ENCODE measurements around the gene ELOF1. TPM values are rescaled to one million over a fixed set of nuclear protein-coding genes. Genes with fewer than 3 reads are reported as not detected.

Gene ELOF1
- total RNA-seq: 30.8 TPM in 2 replicates

GRCh38 chr19:11558881-11559828, at the start of gene ELOF1:
TSS of gene ELOF1 (minus strand) at chr19:11559230. CDS start at chr19:11554347, 4,883 bp downstream.

GRCh38 chr19:11597202-11598102, 38.4 kb upstream of the ELOF1 start, which contains the start of gene ZNF627:
TSS of gene ZNF627 (plus strand) at chr19:11597483. CDS start at chr19:11597628, 145 bp downstream.

GRCh38 chr19:11577451-11578257, 18.6 kb upstream of the ELOF1 start, which contains the start of gene ACP5:
TSS of gene ACP5 (minus strand) at chr19:11577645. CDS start at chr19:11577317, 328 bp downstream.

GRCh38 chr19:11538232-11539036, 20.6 kb downstream of the ELOF1 start, which contains the start of gene CNN1:
TSS of gene CNN1 (plus strand) at chr19:11538851. CDS start at chr19:11538928, 77 bp downstream.

GRCh38 chr19:11528551-11529341, 30.3 kb downstream of the ELOF1 start, which contains the start of gene ECSIT:
TSS of gene ECSIT (minus strand) at chr19:11529134. CDS start at chr19:11519170, 9,964 bp downstream.

GRCh38 chr19:11505504-11506100, 53.4 kb downstream of the ELOF1 start, which contains the start of gene ZNF653:
TSS of gene ZNF653 (minus strand) at chr19:11505839. CDS start at chr19:11505786, 53 bp downstream.

Small RNA genes lying within 50 kb of the gene (small RNA-seq; reads per million reads assigned to genes)
- not detected for gene RN7SL833P

Other genes starting within 250 kb of the ELOF1 start
- gene RAB3D, start 219.6 kb downstream of the ELOF1 start, total RNA-seq: 23.7 and 24.3 TPM in 2 replicates
- 51.1 and 82.2 TPM in 2 replicates for gene TMEM205, start 213.0 kb downstream of the ELOF1 start, total RNA-seq
- 6.1 and 10.5 TPM in 2 replicates for gene CCDC159, start 212.7 kb downstream of the ELOF1 start, total RNA-seq
- 24.2 and 26.5 TPM in 2 replicates for gene PLPPR2, start 203.8 kb downstream of the ELOF1 start, total RNA-seq
- gene SWSAP1, start 184.6 kb downstream of the ELOF1 start, total RNA-seq: 0.97 TPM in 2 replicates
- 2.3 and 2.8 TPM in 2 replicates for gene EPOR, start 174.9 kb downstream of the ELOF1 start, total RNA-seq
- gene RGL3, start 139.9 kb downstream of the ELOF1 start, total RNA-seq: 0.16 and 1.6 TPM in 2 replicates
- gene ODAD3, start 124.1 kb downstream of the ELOF1 start, total RNA-seq: 0.32 and 0.36 TPM in 2 replicates
- 131 and 134 TPM in 2 replicates for gene PRKCSH, start 123.6 kb downstream of the ELOF1 start, total RNA-seq
- gene ELAVL3, start 78.2 kb downstream of the ELOF1 start, total RNA-seq: 0.73 TPM in 1 of 2 replicates, not detected in the other
- gene ZNF653, start 53.4 kb downstream of the ELOF1 start, total RNA-seq: 5.2 and 6.8 TPM in 2 replicates
- gene ECSIT, start 30.1 kb downstream of the ELOF1 start, total RNA-seq: 28.8 and 33.6 TPM in 2 replicates
- gene CNN1, start 20.4 kb downstream of the ELOF1 start, total RNA-seq: 8.4 and 13.2 TPM in 2 replicates
- 0.61 and 1.3 TPM in 2 replicates for gene ACP5, start 18.4 kb upstream of the ELOF1 start, total RNA-seq
- 13.5 and 19.0 TPM in 2 replicates for gene ZNF627, start 38.3 kb upstream of the ELOF1 start, total RNA-seq
- 3.6 and 4.3 TPM in 2 replicates for gene ZNF823, start 179.7 kb upstream of the ELOF1 start, total RNA-seq
- gene ZNF441, start 207.8 kb upstream of the ELOF1 start, total RNA-seq: 10.8 and 11.8 TPM in 2 replicates
- 3.6 and 4.7 TPM in 2 replicates for gene ZNF491, start 239.3 kb upstream of the ELOF1 start, total RNA-seq